Measurements from ENCODE around the gene TESK1. TPM values are rescaled to one million over a fixed set of nuclear protein-coding genes. Genes with fewer than 3 reads are reported as not detected.

The TESK1 gene
- polyA plus RNA-seq, 2 of the 4 experiments (the other 2 are of a cell fraction) = 16.5 to 33.0 TPM

DNA sequence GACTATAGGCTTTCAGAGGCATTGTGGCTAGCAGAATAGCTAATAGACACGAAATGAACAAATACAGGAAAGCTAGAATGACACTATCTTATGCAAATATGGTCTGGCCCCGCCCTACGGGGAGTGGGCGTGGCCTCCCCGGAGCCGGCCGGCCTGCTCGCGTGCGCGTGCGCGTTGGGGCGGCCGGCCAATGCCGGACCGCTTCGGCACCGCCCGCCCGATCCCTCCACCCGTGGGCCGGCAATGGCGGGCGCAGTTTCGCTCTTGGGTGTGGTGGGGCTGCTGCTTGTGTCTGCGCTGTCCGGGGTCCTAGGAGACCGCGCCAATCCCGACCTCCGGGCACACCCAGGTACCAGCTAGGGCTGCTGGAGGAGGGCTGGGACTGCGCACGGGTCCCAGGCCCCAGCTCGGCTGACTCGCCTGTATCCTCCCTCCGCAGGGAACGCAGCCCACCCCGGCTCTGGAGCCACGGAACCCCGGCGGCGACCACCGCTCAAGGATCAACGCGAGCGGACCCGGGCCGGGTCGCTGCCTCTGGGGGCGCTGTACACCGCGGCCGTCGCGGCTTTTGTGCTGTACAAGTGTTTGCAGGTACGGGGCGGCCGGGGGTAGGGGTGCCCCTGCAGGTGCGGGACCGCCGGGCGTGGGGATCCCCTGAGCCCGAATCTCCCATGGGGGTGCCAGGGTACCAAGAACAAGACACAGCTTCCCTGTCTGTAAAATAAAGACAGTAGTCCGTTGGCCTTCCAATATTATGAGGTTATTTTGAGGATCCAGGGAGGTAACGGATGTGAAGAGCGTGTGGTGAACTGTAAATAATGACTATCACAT lies 53.3 kb downstream of the TESK1 start, which contains the start of gene CCDC107 (continued):
- TF ChIP-seq, protein P1, sequence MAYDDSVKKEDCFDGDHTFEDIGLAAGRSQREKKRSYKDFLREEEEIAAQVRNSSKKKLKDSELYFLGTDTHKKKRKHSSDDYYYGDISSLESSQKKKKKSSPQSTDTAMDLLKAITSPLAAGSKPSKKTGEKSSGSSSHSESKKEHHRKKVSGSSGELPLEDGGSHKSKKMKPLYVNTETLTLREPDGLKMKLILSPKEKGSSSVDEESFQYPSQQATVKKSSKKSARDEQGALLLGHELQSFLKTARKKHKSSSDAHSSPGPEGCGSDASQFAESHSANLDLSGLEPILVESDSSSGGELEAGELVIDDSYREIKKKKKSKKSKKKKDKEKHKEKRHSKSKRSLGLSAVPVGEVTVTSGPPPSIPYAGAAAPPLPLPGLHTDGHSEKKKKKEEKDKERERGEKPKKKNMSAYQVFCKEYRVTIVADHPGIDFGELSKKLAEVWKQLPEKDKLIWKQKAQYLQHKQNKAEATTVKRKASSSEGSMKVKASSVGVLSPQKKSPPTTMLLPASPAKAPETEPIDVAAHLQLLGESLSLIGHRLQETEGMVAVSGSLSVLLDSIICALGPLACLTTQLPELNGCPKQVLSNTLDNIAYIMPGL (CRISPR knock-in tag; IDR thresholded peaks at IDR 0.05; ENCODE audit: borderline replicate concordance) = peak; percentile 94
- TF ChIP-seq HOXA7 (CRISPR knock-in tag; IDR thresholded peaks at IDR 0.05) = peak; percentile 22; the same call in 1 of the 2 replicates
- no peak for TF ChIP-seq CBX8 (IDR thresholded peaks at IDR 0.05)
- no peak for TF ChIP-seq NFE2L2 (conservative IDR thresholded peaks at IDR 0.05; ENCODE audit: low read length)
- TF ChIP-seq, protein P2, sequence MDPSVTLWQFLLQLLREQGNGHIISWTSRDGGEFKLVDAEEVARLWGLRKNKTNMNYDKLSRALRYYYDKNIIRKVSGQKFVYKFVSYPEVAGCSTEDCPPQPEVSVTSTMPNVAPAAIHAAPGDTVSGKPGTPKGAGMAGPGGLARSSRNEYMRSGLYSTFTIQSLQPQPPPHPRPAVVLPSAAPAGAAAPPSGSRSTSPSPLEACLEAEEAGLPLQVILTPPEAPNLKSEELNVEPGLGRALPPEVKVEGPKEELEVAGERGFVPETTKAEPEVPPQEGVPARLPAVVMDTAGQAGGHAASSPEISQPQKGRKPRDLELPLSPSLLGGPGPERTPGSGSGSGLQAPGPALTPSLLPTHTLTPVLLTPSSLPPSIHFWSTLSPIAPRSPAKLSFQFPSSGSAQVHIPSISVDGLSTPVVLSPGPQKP (IDR thresholded peaks at IDR 0.05; ENCODE audit: low read depth, low read length) = no peak
- TF ChIP-seq, protein P3, sequence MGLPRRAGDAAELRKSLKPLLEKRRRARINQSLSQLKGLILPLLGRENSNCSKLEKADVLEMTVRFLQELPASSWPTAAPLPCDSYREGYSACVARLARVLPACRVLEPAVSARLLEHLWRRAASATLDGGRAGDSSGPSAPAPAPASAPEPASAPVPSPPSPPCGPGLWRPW (IDR thresholded peaks at IDR 0.05) = no peak
- peak; percentile 58; the same call in 1 of the 2 replicates for TF ChIP-seq PHF8 (IDR thresholded peaks at IDR 0.05; ENCODE audit: borderline replicate concordance, low read depth)
- no peak for TF ChIP-seq CHD2 (IDR thresholded peaks at IDR 0.05; ENCODE audit: low read length, partially characterized antibody)
- no peak for TF ChIP-seq KDM1A (IDR thresholded peaks at IDR 0.05; ENCODE audit: low read depth)
- TF ChIP-seq NPAS2 (CRISPR knock-in tag; IDR thresholded peaks at IDR 0.05; ENCODE audit: borderline replicate concordance) = no peak
- TF ChIP-seq HOXB13 (CRISPR knock-in tag; IDR thresholded peaks at IDR 0.05; ENCODE audit: low read depth) = no peak
- no peak for TF ChIP-seq BHLHE40 (IDR thresholded peaks at IDR 0.05; ENCODE audit: low read depth, low read length)
- TF ChIP-seq HDAC2 (IDR thresholded peaks at IDR 0.05) = no peak
- no peak; the same call in 1 of the 2 replicates for TF ChIP-seq TP53 (CRISPR knock-in tag; IDR thresholded peaks at IDR 0.05)
- TF ChIP-seq, protein P4, sequence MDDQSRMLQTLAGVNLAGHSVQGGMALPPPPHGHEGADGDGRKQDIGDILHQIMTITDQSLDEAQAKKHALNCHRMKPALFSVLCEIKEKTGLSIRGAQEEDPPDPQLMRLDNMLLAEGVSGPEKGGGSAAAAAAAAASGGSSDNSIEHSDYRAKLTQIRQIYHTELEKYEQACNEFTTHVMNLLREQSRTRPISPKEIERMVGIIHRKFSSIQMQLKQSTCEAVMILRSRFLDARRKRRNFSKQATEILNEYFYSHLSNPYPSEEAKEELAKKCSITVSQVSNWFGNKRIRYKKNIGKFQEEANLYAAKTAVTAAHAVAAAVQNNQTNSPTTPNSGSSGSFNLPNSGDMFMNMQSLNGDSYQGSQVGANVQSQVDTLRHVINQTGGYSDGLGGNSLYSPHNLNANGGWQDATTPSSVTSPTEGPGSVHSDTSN (IDR thresholded peaks at IDR 0.05) = no peak
- TF ChIP-seq POLR2A (IDR thresholded peaks at IDR 0.05; ENCODE audit: low read length) = peak; percentile 94
- TF ChIP-seq, protein P5, sequence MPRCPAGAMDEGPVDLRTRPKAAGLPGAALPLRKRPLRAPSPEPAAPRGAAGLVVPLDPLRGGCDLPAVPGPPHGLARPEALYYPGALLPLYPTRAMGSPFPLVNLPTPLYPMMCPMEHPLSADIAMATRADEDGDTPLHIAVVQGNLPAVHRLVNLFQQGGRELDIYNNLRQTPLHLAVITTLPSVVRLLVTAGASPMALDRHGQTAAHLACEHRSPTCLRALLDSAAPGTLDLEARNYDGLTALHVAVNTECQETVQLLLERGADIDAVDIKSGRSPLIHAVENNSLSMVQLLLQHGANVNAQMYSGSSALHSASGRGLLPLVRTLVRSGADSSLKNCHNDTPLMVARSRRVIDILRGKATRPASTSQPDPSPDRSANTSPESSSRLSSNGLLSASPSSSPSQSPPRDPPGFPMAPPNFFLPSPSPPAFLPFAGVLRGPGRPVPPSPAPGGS (IDR thresholded peaks at IDR 0.05) = peak; percentile 40; the same call in 1 of the 3 replicates

DNA sequence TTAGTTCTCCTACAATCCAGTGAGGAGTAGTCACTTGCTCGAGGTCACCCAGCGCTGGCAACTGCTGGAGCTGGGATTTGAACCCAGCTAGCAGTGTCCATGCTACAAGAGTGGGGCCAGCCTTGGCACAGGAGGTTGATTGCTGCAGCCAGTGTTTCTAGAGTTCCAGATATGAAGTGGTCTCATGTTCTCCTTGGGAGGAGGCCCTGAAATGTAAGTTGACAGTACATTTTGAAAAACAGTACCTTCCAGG lies 53.8 kb downstream of the TESK1 start:
- peak overlapping the region; percentile 68 for H3K4me3 ChIP-seq
- peaks cover 28% of the 10 kb centered on the region for H3K4me1 ChIP-seq
- TF ChIP-seq, protein P6, sequence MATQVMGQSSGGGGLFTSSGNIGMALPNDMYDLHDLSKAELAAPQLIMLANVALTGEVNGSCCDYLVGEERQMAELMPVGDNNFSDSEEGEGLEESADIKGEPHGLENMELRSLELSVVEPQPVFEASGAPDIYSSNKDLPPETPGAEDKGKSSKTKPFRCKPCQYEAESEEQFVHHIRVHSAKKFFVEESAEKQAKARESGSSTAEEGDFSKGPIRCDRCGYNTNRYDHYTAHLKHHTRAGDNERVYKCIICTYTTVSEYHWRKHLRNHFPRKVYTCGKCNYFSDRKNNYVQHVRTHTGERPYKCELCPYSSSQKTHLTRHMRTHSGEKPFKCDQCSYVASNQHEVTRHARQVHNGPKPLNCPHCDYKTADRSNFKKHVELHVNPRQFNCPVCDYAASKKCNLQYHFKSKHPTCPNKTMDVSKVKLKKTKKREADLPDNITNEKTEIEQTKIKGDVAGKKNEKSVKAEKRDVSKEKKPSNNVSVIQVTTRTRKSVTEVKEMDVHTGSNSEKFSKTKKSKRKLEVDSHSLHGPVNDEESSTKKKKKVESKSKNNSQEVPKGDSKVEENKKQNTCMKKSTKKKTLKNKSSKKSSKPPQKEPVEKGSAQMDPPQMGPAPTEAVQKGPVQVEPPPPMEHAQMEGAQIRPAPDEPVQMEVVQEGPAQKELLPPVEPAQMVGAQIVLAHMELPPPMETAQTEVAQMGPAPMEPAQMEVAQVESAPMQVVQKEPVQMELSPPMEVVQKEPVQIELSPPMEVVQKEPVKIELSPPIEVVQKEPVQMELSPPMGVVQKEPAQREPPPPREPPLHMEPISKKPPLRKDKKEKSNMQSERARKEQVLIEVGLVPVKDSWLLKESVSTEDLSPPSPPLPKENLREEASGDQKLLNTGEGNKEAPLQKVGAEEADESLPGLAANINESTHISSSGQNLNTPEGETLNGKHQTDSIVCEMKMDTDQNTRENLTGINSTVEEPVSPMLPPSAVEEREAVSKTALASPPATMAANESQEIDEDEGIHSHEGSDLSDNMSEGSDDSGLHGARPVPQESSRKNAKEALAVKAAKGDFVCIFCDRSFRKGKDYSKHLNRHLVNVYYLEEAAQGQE (IDR thresholded peaks at IDR 0.05) = no peak
- no peak for TF ChIP-seq FOSL2 (IDR thresholded peaks at IDR 0.05)
- no peak for TF ChIP-seq FOSL2 (CRISPR knock-in tag; IDR thresholded peaks at IDR 0.05)
- 0 out of 2 replicates have a peak, but pooled peaks have one; percentile 7 for TF ChIP-seq BHLHE40 (IDR thresholded peaks at IDR 0.05; ENCODE audit: low read depth, low read length)
- TF ChIP-seq ZC3H11A (IDR thresholded peaks at IDR 0.05) = no peak
- no peak for TF ChIP-seq MAFK (IDR thresholded peaks at IDR 0.05; ENCODE audit: partially characterized antibody)
- no peak for TF ChIP-seq TFCP2L1 (CRISPR knock-in tag; IDR thresholded peaks at IDR 0.05)
- no peak for TF ChIP-seq NR3C1 (IDR thresholded peaks at IDR 0.05)
- TF ChIP-seq SMC3 (IDR thresholded peaks at IDR 0.05) = no peak
- WGBS (ENCODE audit: missing lambda C conversion rate) = 0% methylated on average over 2 of the region's 2 CpGs
- DNase-seq (ENCODE audit: low read depth in 1 of 2, low spot score in 1 of 2) = peak in 1 of 2 experiments; percentile 67
- H3K27ac ChIP-seq = peak overlapping the region; percentile 93 to 98
- peak; percentile 12 to 22 for ATAC-seq
- FAIRE-seq = no peak
- H3K9me3 ChIP-seq = no peaks in the 10 kb centered on the region
- POLR2A ChIA-PET = interaction anchor here (1.8 to 3.1 kb wide), 5 partner anchors 9 to 90 kb away, joined by 5 to 38 read pairs (median 8); partner anchors contain the start of genes CREB3, GBA2, RGP1 and TESK1
- H3K4me2 ChIP-seq = peak overlapping the region; percentile 79
- CTCF ChIA-PET = interaction anchor here (0.7 to 21.5 kb wide), 19 partner anchors 12 to 223 kb away, joined by 3 to 498 read pairs (median 5); partner anchors contain the start of genes CA9, CREB3, MSMP and RUSC2

Measured in A549 (cell line).